BJ (cell line): ENCODE measurements around the gene PLCD1. TPM values are rescaled to one million over a fixed set of nuclear protein-coding genes. Genes with fewer than 3 reads are reported as not detected.
A peak's percentile ranks its signal among the peaks of the same experiment; 100 is the strongest.

Experiments used
- CTCF ChIA-PET: fragments of 350-600 bp; formaldehyde crosslinking; extraction: SDS; loops from one replicate; lab custom pipeline; 2021; ENCODE audit warnings: antibody characterized with exemption, inconsistent platforms; lab: Yijun Ruan, JAX
- POLR2A ChIA-PET: fragments of 300-600 bp; sonication (Branson Sonifier 250); formaldehyde crosslinking; extraction: SDS; loops from one replicate; lab custom pipeline; 2021; ENCODE audit warnings: antibody characterized with exemption; lab: Charles Lee
- DNase-seq: peaks from one replicate; pipeline ENCODE4 v3.0.0-alpha.2; 2011; ENCODE audit warnings: low read depth
- H3K27me3 ChIP-seq: 2 replicates; pipeline ENCODE4 v1.6.0; 2011; ENCODE audit warnings: low read length; ENCODE audit not compliant: control insufficient read depth, insufficient read depth
- H3K36me3 ChIP-seq: 2 replicates; pipeline ENCODE4 v1.5.1; 2011; ENCODE audit warnings: low read length; ENCODE audit not compliant: control insufficient read depth, insufficient read depth
- H3K4me3 ChIP-seq: 2 replicates; pipeline ENCODE4 v1.5.1; 2011; ENCODE audit warnings: low read depth, mild to moderate bottlenecking, control low read depth, low read length
- polyA plus RNA-seq: library from polyadenylated mRNA; depleted of rRNA; stranded (reverse); fragments of >200 nt; gene quantifications from 2 replicates; pipeline ENCODE4 v1.2.3, GENCODE V29; 2011
- TF ChIP-seq, protein P1 (sequence below): IDR thresholded peaks from 2 replicates; pipeline ENCODE4 v1.5.1; 2011; ENCODE audit warnings: low read depth, mild to moderate bottlenecking, control low read depth, inconsistent platforms, low read length, moderate library complexity; ENCODE audit not compliant: insufficient read depth

The PLCD1 gene
- polyA plus RNA-seq, 1 experiment: 12.3 TPM

DNA sequence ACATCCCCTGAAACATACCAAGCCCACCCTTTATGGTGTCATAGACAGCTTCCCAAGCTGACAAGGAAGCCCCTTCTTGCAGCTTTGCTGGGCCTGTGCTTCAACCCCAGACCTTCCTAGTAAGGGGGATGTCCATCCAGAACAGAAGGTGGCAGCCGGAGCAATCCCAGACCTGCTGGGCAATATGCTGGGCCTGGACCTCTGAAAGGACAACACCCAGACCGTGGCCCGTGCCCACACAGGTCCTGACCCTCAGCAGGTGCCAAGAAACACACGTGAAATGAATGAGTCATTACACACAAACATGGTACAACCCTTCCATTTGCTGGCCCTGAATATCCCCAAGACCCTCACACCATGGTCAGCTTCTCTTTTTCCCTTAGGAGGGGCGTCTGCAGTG is 58.6 kb downstream of the PLCD1 start:
- ChIA-PET CTCF (interaction anchor here (0.9 to 2.2 kb wide), 3 partner anchors 9 to 33 kb away, joined by 3 to 7 read pairs (median 4); no protein-coding TSS in a partner anchor), POLR2A (no interaction called here)
- peaks cover 12% of the 10 kb centered on the region for H3K36me3 ChIP-seq
- no peak overlapping the region for H3K4me3 ChIP-seq
- H3K27me3 ChIP-seq: no peaks in the 10 kb centered on the region
- TF ChIP-seq, protein P1, sequence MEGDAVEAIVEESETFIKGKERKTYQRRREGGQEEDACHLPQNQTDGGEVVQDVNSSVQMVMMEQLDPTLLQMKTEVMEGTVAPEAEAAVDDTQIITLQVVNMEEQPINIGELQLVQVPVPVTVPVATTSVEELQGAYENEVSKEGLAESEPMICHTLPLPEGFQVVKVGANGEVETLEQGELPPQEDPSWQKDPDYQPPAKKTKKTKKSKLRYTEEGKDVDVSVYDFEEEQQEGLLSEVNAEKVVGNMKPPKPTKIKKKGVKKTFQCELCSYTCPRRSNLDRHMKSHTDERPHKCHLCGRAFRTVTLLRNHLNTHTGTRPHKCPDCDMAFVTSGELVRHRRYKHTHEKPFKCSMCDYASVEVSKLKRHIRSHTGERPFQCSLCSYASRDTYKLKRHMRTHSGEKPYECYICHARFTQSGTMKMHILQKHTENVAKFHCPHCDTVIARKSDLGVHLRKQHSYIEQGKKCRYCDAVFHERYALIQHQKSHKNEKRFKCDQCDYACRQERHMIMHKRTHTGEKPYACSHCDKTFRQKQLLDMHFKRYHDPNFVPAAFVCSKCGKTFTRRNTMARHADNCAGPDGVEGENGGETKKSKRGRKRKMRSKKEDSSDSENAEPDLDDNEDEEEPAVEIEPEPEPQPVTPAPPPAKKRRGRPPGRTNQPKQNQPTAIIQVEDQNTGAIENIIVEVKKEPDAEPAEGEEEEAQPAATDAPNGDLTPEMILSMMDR: no peak
- no peak for DNase-seq

- H3K4me3 ChIP-seq: no peak overlapping the region
- peaks cover 9% of the 10 kb centered on the region for H3K36me3 ChIP-seq
- ChIA-PET CTCF (interaction anchor here (0.6 to 1.2 kb wide), 3 partner anchors 8 to 107 kb away, joined by 3 read pairs; no protein-coding TSS in a partner anchor), POLR2A (no interaction called here)
- TF ChIP-seq, protein P1: no peak
- H3K27me3 ChIP-seq: no peaks in the 10 kb centered on the region
- no peak for DNase-seq
These were observed 59.8 kb downstream of the PLCD1 start for GRCh38 chr3:37969596-37970100.

GRCh38 chr3:37968813-37969595 is 60.4 kb downstream of the PLCD1 start:
- Histone ChIP-seq H3K4me3 (no peak overlapping the region), H3K27me3 (no peaks in the 10 kb centered on the region), H3K36me3 (peaks cover 9% of the 10 kb centered on the region)
- TF ChIP-seq, protein P1: no peak
- ChIA-PET CTCF (interaction anchor here (1.2 to 2.9 kb wide), 5 partner anchors 10 to 51 kb away, joined by 3 to 16 read pairs (median 7); no protein-coding TSS in a partner anchor), POLR2A (no interaction called here)
- no peak for DNase-seq

GRCh38 chr3:37968199-37968598 is 61.2 kb downstream of the PLCD1 start:
- ChIA-PET POLR2A (no interaction called here), CTCF (interaction anchor here (0.7 to 2.9 kb wide), 15 partner anchors 8 to 95 kb away, joined by 3 to 18 read pairs (median 6); partner anchors contain the start of gene PLCD1)
- no peak overlapping the region for H3K4me3 ChIP-seq
- H3K36me3 ChIP-seq: peaks cover 9% of the 10 kb centered on the region
- no peaks in the 10 kb centered on the region for H3K27me3 ChIP-seq
- TF ChIP-seq, protein P1: no peak
- DNase-seq: no peak

DNA sequence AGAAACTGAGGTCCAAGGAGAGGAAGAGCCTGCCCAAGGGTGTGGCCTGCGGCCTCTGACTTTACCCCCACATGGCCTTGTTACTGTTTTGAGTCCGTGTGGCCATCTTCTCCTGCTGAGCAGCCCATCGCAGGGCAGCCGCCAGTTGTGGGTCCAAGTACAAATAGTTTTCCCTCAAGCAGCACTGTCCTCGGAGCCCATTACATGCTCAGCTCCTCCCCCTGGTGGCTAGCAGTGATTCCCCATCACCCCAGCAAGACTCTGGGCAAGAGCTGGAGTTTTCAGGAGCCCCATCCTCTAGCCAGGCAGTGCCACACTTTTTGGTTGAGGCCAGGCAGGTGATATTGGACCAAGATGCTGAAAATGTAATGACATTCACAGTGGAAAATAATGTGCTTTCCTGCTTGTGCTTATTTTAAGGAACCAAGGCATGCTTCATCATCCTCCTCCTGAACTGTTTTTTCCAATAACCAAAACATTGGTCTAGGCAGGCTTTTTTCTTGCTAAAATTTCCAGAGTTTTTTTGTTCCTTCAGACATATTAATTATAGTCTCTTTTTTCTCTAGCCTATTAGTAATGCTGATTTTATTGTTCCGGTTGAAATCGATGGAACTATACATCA is 62.1 kb downstream of the PLCD1 start:
- Histone ChIP-seq H3K36me3 (peaks cover 8% of the 10 kb centered on the region), H3K4me3 (no peak overlapping the region), H3K27me3 (no peaks in the 10 kb centered on the region)
- TF ChIP-seq, protein P1: peak; percentile 94
- DNase-seq: no peak
- POLR2A ChIA-PET: no interaction called here
- CTCF ChIA-PET: interaction anchor here (0.6 to 2.9 kb wide), 26 partner anchors 9 to 554 kb away, joined by 3 to 18 read pairs (median 4); partner anchors contain the start of gene PLCD1
